ENCODE results near the gene C17orf113.

DNA sequence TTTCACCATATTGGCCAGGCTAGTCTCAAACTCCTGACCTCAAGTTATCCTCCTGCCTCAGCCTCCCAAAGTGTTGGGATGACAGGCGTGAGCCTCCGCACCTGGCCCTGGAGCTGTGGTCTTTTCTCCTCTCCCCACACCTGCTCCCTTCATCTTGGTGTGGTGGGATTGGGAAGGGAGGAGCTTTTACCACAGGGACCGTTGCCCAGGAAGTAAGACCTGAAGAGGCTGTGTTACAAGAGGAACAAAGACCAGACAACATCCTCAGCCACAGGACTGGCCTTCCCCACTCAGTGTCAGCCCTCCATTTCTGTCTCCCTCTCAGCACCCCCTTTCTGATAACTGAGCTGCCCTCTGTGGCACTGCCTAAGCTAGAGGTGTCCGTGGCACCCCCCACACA, 9.4 kb upstream of the C17orf113 start:
- no peak for TF ChIP-seq EZH2phosphoT487 (IDR thresholded peaks at IDR 0.05; ENCODE audit: borderline replicate concordance, low read length)
- TF ChIP-seq, protein P1, sequence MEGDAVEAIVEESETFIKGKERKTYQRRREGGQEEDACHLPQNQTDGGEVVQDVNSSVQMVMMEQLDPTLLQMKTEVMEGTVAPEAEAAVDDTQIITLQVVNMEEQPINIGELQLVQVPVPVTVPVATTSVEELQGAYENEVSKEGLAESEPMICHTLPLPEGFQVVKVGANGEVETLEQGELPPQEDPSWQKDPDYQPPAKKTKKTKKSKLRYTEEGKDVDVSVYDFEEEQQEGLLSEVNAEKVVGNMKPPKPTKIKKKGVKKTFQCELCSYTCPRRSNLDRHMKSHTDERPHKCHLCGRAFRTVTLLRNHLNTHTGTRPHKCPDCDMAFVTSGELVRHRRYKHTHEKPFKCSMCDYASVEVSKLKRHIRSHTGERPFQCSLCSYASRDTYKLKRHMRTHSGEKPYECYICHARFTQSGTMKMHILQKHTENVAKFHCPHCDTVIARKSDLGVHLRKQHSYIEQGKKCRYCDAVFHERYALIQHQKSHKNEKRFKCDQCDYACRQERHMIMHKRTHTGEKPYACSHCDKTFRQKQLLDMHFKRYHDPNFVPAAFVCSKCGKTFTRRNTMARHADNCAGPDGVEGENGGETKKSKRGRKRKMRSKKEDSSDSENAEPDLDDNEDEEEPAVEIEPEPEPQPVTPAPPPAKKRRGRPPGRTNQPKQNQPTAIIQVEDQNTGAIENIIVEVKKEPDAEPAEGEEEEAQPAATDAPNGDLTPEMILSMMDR (IDR thresholded peaks at IDR 0.05; ENCODE audit: low read depth, low read length, poor library complexity, severe bottlenecking), result no peak

Measured in DOHH2 (cell line).